ENCODE measurements around the gene CLIC3. TPM values are rescaled to one million over a fixed set of nuclear protein-coding genes. Genes with fewer than 3 reads are reported as not detected.
A peak's percentile ranks its signal among the peaks of the same experiment; 100 is the strongest.

Gene CLIC3
- total and polyA plus RNA-seq, 2 experiments from 2014 or later, result 0.87 TPM; not detected in 1

DNA sequence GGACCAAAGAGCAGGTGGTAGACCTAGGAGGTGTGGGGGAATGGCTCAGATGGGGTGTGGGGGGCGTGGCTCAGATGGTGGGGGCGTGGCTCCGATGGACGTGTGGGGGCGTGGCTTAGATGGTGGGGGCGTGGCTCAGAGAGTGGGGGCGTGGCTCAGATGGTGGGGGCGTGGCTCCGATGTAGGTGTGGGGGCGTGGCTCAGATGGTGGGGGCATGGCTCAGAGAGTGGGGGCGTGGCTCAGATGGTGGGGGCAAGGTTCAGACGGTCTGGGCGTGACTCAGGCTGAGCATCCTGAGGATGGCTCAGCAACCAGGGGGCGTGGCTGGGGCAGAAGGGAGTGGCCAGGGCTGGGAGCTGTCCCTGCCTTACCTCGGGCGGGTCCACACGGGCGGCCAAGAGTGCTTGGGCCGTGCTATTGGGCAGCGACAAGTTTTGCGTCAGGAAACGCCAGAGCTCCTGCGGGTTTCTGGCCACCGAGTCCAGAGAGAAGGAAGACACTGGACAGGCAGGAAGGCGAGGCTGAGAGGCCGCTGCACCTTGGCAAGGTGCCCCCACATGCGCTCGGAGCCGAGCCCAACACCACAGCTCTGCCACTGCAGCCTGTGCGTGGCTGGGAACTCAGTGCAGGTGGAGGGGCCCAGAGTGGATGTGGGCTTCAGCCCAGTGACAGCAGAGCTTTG, 25.8 kb upstream of the CLIC3 start:
- Histone ChIP-seq H3K4me3 (no peak overlapping the region), H3K36me3 (no peaks in the 10 kb centered on the region), H3K27me3 (no peaks in the 10 kb centered on the region), H3K27ac (no peak overlapping the region), H3K4me1 (ENCODE audit: low read depth) (peaks cover under 1% of the 10 kb centered on the region), H3K9me3 (ENCODE audit: low read depth) (no peaks in the 10 kb centered on the region)
- DNase-seq (ENCODE audit: low read depth in 1 of 2, low spot score in 1 of 2), result peak; percentile 13 to 47
- TF ChIP-seq, protein P1, sequence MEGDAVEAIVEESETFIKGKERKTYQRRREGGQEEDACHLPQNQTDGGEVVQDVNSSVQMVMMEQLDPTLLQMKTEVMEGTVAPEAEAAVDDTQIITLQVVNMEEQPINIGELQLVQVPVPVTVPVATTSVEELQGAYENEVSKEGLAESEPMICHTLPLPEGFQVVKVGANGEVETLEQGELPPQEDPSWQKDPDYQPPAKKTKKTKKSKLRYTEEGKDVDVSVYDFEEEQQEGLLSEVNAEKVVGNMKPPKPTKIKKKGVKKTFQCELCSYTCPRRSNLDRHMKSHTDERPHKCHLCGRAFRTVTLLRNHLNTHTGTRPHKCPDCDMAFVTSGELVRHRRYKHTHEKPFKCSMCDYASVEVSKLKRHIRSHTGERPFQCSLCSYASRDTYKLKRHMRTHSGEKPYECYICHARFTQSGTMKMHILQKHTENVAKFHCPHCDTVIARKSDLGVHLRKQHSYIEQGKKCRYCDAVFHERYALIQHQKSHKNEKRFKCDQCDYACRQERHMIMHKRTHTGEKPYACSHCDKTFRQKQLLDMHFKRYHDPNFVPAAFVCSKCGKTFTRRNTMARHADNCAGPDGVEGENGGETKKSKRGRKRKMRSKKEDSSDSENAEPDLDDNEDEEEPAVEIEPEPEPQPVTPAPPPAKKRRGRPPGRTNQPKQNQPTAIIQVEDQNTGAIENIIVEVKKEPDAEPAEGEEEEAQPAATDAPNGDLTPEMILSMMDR (IDR thresholded peaks at IDR 0.05; ENCODE audit: low read depth, low read length), result no peak

DNA sequence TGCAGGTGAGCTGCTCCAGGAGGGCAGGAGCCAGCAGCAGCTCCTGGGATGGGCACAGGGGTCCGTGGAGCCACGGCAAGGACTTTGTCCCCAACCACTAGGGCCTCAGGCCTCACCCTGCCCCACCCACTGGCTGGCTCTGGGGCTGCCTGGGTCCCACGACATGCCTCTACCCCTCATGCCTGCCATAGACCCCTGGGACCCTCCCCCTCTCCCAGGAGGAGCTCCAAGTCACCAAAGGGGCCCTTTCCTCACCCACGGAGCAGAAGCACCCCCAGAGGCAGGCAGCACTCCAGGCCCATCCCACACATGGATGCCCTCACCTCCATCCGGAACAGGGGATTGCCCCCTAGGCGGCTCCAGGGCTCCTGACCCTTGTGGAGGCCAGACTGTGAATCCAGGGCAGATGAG, 25.2 kb upstream of the CLIC3 start:
- Histone ChIP-seq H3K9me3 (ENCODE audit: low read depth) (no peaks in the 10 kb centered on the region), H3K4me3 (no peak overlapping the region), H3K27ac (no peak overlapping the region), H3K27me3 (no peaks in the 10 kb centered on the region), H3K36me3 (no peaks in the 10 kb centered on the region), H3K4me1 (ENCODE audit: low read depth) (no peaks in the 10 kb centered on the region)
- TF ChIP-seq, protein P1 (IDR thresholded peaks at IDR 0.05; ENCODE audit: low read depth, low read length), result no peak
- no peak for DNase-seq (ENCODE audit: low read depth in 1 of 2, low spot score in 1 of 2)

DNA sequence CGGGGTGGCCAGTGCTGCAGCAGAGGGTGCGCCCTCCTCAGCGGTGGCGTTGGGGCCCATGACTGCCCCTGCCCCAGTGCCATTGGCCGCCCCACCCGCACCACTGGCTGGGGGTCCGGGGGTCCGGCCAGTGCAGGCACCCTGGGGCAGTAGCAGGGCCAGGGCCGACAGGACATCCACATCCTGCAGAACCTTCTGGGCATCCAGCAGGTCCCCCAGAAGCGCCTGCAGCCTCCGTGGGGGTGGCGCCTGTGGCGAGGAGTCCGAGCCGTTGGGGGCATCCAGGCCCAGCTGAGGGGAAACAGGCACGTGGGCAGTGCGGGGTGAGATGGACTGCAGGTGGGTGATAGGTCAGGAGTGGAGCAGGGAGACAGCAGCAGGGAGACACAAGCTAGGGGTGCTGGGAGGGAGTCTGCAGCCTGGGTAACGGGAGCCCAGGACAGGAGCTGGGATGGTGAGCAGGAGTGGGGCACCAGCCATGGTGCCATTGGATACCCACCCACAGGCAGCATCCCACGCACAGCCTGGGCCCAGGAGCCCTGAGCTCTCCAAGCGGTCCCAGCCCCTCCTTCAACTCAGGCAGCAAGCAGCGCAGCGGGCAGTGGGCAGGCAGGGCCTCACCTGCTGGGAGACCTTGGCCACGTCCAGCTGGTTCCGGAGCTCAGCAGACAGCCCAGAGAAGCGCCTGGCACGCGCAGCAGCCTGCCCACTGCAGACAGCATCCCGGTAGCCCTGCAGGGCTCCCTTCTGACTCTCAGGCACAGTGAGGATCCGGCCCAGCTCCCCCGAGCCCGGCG, 24.6 kb upstream of the CLIC3 start:
- Histone ChIP-seq H3K4me1 (ENCODE audit: low read depth) (no peaks in the 10 kb centered on the region), H3K36me3 (peaks cover 2% of the 10 kb centered on the region), H3K27me3 (no peaks in the 10 kb centered on the region), H3K27ac (no peak overlapping the region), H3K9me3 (ENCODE audit: low read depth) (no peaks in the 10 kb centered on the region), H3K4me3 (no peak overlapping the region)
- DNase-seq (ENCODE audit: low read depth in 1 of 2, low spot score in 1 of 2), result no peak
- TF ChIP-seq, protein P1 (IDR thresholded peaks at IDR 0.05; ENCODE audit: low read depth, low read length), result no peak

DNA sequence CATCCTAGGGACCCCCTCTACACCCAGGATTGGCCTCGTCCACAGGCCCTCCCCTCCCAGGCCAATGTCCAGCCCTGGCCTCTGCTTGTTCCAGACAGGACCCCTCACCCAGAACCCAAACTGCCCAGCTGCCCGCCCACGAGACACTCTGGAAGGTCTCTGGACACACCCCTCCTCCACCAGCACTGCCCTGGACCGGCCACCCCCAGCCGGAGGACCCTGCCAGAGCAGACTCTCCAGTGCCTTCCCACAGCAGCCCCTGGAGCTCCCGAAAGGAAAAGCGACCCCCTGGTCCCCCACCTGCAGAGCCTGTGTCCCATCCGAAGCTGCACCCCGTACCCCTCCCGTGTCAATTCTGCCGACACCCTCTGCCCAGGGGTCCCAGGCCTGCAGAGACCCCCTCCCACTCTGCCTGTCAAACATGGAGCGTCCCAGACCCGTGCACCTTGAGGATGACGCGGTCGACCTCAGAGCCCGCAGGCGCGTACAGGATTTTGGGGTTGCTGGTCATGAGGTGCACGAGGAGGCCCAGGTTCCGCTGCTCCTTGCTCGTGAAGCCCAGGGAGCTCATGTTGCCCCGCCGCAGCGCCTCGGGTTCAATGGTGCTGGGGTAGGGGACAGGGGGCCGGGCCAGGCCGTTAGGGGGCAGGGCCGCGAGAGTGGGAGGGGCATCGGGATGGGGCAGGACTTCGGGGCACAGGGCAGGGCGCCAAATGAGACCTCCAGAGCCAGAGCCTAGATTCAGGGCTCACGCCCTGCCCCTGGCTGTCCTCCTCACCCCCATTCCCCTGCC, 23.7 kb upstream of the CLIC3 start:
- TF ChIP-seq, protein P1 (IDR thresholded peaks at IDR 0.05; ENCODE audit: low read depth, low read length), result no peak
- DNase-seq (ENCODE audit: low read depth in 1 of 2, low spot score in 1 of 2), result no peak
- H3K36me3 ChIP-seq, result peaks cover 9% of the 10 kb centered on the region
- H3K4me3 ChIP-seq, result no peak overlapping the region
- H3K27me3 ChIP-seq, result no peaks in the 10 kb centered on the region
- no peaks in the 10 kb centered on the region for H3K4me1 ChIP-seq (ENCODE audit: low read depth)
- no peak overlapping the region for H3K27ac ChIP-seq
- no peaks in the 10 kb centered on the region for H3K9me3 ChIP-seq (ENCODE audit: low read depth)

DNA sequence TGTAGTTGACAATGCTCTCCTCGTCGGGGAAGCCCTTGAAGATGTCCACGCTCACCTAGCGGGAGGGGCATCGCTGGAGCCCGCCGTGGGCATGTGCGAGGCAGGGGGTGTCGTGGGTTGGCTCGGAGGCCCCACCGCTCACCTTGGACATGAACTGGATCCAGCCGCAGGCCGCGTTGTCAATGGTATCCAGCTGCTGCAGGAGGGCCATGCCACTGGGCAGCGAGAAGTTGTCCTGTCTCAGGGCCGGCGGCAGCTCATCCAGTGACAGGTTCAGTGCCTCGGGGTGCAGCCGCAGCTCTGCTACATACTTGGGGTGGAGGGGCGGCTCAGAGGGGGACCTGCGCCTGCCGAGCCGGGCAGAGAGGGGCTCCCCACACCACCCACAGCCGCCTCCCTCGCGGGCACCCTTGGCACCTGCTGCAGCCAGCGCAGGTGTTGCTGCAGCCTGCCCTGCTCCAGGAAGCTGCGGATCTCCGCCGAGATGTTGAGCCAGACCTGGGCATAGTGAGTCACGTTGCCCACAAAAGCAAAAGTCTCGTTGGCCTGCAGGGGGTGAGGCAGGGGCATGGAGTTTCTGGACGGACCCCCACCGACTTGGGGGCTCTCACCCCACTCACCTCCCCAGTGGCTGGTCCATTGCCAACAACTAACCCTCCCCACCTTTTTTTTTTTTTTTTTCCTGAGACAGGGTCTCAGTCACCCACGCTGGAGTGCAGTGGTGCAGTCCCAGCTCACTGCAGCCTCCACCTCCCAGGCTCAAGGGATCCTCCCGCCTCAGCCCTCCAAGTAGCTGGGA, 22.6 kb upstream of the CLIC3 start:
- TF ChIP-seq, protein P1 (IDR thresholded peaks at IDR 0.05; ENCODE audit: low read depth, low read length), result no peak
- Histone ChIP-seq H3K27me3 (no peaks in the 10 kb centered on the region), H3K4me1 (ENCODE audit: low read depth) (no peaks in the 10 kb centered on the region), H3K9me3 (ENCODE audit: low read depth) (no peaks in the 10 kb centered on the region), H3K36me3 (peaks cover 9% of the 10 kb centered on the region), H3K4me3 (no peak overlapping the region), H3K27ac (no peak overlapping the region)
- no peak for DNase-seq (ENCODE audit: low read depth in 1 of 2, low spot score in 1 of 2)

Data from cardiac muscle cell (in vitro differentiated cells and primary cell).